GM12865 (cell line): ENCODE results near the gene SYTL3.

ENCODE experiments used
- DNase-seq: peaks from one replicate; pipeline ENCODE4 v3.0.0; 2010; ENCODE audit warnings: low read depth
- H3K4me3 ChIP-seq: 2 replicates; pipeline ENCODE4 v1.5.1; 2011; ENCODE audit warnings: mild to moderate bottlenecking, low read depth, low read length, control low read depth
- CTCF ChIP-seq: IDR thresholded peaks from 2 replicates; pipeline ENCODE4 v1.5.1; 2011; ENCODE audit warnings: low read length, control low read depth, low read depth, inconsistent platforms; ENCODE audit not compliant: insufficient read depth; ENCODE audit errors: missing control alignments

The SYTL3 gene

GRCh38 chr6:158758451-158758860, 108.6 kb downstream of the SYTL3 start:
- TF ChIP-seq CTCF, result no peak
- no peak overlapping the region for H3K4me3 ChIP-seq
- DNase-seq, result no peak

DNA sequence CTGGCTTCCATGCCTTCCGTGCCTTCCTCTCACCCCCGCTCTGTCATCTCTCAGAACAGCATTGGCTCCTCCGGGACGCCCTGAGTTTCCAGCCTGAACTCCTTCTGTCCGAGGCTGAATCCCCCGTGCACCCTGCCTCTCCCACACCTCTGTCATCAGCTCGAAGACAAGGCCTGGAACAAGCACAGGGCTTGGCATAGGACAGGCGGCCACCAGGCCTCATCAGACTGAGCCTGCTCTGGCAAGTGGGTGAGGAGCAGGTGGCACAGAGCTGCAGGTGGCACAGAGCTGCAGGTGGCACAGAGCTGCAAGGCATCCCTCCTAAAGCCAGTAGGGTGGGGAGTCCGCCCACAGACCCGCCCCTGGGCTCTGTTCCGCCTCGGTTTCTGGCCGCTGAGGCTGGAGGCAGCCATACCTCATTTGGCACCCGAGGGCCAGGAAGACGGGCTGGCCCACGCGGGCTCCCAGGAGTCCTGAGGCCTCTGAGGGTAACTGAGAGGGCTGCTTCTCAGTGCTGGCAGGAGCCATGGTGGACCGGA, 109.2 kb downstream of the SYTL3 start:
- no peak for TF ChIP-seq CTCF
- H3K4me3 ChIP-seq, result no peak overlapping the region
- no peak for DNase-seq

DNA sequence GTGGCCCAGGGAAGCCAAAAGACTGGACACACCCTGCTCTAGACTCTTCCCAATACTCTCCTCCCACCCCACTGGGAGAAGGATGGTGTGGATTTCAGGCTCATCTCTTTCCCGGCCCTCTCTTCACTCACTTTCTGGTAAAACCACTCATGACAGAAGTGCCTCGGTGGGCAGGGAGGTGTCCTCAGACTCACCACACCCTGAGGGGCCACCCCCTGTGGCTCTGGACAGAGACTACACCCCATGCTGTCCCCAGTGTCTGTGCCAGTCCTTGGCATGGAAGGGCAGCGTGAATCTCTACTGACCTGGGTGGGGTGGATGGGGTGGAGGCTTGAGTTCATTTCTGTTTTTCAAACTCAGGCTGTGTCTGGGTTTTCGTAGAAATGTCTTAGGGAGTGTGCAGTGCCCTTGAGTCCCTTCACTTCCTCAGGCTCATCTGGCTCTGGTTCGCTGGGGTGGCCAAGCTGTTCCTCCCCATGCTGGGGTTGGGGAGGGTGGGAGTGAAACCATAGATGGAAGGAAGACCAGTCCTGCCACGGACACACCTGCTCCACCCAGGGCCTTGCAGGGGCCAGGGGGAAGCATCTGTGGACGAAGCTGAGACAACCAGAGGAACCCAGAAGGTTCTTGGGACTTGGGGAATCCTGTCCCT, 110.2 kb downstream of the SYTL3 start:
- TF ChIP-seq CTCF, result no peak
- no peak overlapping the region for H3K4me3 ChIP-seq
- no peak for DNase-seq

DNA sequence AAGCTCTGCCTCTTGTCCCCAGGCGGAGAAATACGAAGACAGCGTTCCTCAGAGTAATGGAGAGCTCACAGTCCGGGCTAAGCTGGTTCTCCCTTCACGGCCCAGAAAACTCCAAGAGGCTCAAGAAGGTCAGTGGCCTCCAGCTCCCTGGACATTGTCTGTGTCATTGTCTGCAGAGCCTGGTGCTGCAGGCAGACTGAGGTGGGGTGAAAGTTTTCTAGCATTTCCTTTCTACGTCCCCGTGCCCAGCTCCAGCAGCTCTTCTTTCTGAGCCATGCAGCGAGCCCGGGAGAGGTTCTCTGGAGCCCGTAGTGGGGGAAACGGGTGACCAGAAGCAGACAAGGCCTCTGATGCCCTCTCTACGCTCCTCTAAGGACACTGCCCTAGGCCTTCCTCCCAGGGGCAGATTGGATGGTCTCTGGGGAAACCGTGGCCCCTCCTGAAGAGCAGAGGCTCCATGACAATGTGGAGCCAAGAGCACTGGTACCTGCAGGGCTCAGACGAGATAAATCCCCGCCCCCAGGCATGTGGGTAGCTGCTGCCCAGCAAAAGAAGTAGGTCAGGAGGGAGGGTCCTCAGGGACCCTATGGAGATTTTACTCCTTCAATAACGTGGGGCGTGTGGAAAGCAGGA, 110.9 kb downstream of the SYTL3 start:
- no peak overlapping the region for H3K4me3 ChIP-seq
- DNase-seq, result no peak
- no peak for TF ChIP-seq CTCF

DNA sequence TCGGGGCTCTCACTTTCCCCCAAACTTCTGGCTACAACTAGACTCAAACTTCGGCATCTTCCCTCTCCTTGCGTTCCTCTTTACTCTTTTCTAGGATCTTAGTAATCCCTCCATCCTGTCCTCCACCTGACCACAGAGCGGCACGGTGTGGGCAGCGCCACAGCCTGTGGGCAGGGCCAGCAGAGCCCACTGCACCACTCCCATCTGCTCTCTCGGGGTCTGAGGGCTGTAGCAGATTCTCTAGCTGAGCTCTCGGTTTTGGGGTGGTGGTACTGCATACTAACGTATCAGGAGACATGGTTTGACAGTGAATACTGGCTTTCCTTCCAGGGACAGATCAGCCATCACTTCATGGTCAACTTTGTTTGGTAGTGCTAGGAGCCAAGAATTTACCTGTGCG, 111.9 kb downstream of the SYTL3 start:
- no peak overlapping the region for H3K4me3 ChIP-seq
- TF ChIP-seq CTCF, result no peak
- DNase-seq, result no peak

GRCh38 chr6:158762787-158763433, 113.1 kb downstream of the SYTL3 start:
- DNase-seq, result no peak
- TF ChIP-seq CTCF, result no peak
- no peak overlapping the region for H3K4me3 ChIP-seq
